ENCODE data around the gene ARID3C. TPM values are rescaled to one million over a fixed set of nuclear protein-coding genes. Genes with fewer than 3 reads are reported as not detected.

ARID3C gene
- polyA plus RNA-seq, 1 of the 3 experiments (the other 2 are of a cell fraction), result 0.08 TPM

DNA sequence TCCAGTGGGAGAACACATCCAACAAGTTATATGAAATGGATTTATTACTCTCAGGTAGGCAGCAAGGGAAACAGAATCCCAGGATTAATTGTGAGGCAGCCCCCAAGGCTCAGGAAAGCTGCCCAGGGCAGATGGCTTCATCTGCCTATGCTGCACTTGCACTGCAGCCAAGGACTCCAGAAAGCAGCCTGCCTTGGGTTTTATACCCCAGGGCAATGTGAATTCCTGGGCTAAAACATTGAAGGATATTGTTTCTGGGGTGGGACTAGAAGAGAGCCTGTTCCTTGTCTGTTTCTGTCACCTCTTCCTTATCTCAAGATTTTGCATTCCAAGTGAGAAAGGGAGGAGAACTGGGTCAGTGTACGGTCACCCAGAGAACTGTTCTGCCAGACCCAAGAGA is 42.4 kb upstream of the ARID3C start:
- Histone ChIP-seq H2AFZ (ENCODE audit: low read depth) (no peak overlapping the region), H3F3A (replicated peaks; ENCODE audit: insufficient read depth) (no peaks in the 10 kb centered on the region), H3K4me3 (ENCODE audit: low read depth in 2 of 2, low read length in 1 of 2) (no peak overlapping the region), H3K79me2 (ENCODE audit: insufficient read depth) (peaks cover 17% of the 10 kb centered on the region; the same call in 1 of the 2 replicates), H3K4me2 (no peak overlapping the region), H3K4me1 (ENCODE audit: control insufficient read depth in 1 of 2, insufficient read depth in 2 of 2, low read depth in 1 of 2, low read length in 1 of 2) (peaks cover 3% of the 10 kb centered on the region in 2 experiments; a peak in 2 of 4 replicates), H3K9me2 (no peaks in the 10 kb centered on the region), H3K27ac (ENCODE audit: low read depth in 2 of 2, low read length in 1 of 2) (no peak overlapping the region), H4K20me1 (ENCODE audit: insufficient read depth) (no peaks in the 10 kb centered on the region), H3K36me3 (replicated peaks in 1 of 2; ENCODE audit: control insufficient read depth in 1 of 2, insufficient read depth in 2 of 2, low read length in 1 of 2) (peaks cover 0 to 2% of the 10 kb centered on the region in 2 experiments), H3K9me3 (no peaks in the 10 kb centered on the region), H3K27me3 (ENCODE audit: insufficient read depth) (no peaks in the 10 kb centered on the region), H3K9ac (no peak overlapping the region)
- 100% methylated on average over 1 of the region's 1 CpG for WGBS (ENCODE audit: low lambda C conversion rate)
- TF ChIP-seq NFIC (IDR thresholded peaks at IDR 0.05; ENCODE audit: borderline replicate concordance), result no peak
- CTCF ChIA-PET, result interaction anchor here (1.4 kb wide), 2 partner anchors 16 to 37 kb away, joined by 3 read pairs; no protein-coding TSS in a partner anchor
- POLR2A ChIA-PET, result no interaction called here
- no peak for DNase-seq

DNA sequence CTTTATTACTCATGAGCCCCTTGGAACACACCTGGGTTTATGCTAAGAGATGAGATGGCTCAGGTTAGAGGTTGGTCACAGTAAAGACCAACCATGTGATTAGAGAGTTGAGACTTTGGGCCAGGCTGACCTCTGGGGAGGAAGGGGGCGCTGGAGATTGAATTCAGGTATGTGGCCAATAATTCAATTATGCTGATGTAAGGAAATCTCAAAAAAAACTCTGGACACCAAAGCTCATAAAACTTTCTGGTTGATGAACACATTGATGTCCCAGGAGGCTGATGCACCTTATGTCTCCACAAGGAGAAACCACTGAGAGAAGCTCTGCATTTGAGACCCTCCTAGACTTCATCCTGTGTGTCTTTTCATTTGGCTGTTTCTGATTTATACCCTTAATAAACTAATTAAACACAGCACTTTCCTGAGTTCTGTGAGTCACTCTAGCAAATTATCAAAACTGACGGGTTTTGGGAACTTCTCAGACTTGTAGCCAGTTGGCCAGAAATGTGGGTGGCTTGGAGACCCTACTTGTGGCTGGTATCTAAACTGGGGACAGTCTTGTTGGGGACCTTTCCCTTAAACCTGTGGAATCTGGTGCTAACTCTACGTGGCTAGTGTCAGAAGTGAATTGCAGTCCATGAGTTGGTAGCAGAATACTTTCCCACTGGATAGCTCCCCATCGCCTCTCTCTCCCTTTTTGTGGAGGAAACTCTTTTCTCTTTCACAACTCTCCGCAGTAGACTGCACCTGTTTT is 41.1 kb upstream of the ARID3C start:
- H4K20me1 ChIP-seq (ENCODE audit: insufficient read depth), result no peaks in the 10 kb centered on the region
- H3K79me2 ChIP-seq (ENCODE audit: insufficient read depth), result peaks cover 20% of the 10 kb centered on the region; the same call in 1 of the 2 replicates
- WGBS (ENCODE audit: low lambda C conversion rate), result 92% methylated on average over 5 of the region's 5 CpGs
- no peak overlapping the region for H2AFZ ChIP-seq (ENCODE audit: low read depth)
- no peak for TF ChIP-seq FOXM1 (IDR thresholded peaks at IDR 0.05; ENCODE audit: low read depth)
- no peak for TF ChIP-seq GABPA (IDR thresholded peaks at IDR 0.05; ENCODE audit: low read depth)
- no peak for TF ChIP-seq RAD21 (IDR thresholded peaks at IDR 0.05; ENCODE audit: low read length)
- TF ChIP-seq, protein P1, sequence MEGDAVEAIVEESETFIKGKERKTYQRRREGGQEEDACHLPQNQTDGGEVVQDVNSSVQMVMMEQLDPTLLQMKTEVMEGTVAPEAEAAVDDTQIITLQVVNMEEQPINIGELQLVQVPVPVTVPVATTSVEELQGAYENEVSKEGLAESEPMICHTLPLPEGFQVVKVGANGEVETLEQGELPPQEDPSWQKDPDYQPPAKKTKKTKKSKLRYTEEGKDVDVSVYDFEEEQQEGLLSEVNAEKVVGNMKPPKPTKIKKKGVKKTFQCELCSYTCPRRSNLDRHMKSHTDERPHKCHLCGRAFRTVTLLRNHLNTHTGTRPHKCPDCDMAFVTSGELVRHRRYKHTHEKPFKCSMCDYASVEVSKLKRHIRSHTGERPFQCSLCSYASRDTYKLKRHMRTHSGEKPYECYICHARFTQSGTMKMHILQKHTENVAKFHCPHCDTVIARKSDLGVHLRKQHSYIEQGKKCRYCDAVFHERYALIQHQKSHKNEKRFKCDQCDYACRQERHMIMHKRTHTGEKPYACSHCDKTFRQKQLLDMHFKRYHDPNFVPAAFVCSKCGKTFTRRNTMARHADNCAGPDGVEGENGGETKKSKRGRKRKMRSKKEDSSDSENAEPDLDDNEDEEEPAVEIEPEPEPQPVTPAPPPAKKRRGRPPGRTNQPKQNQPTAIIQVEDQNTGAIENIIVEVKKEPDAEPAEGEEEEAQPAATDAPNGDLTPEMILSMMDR (IDR thresholded peaks at IDR 0.05), result no peak
- no peak for TF ChIP-seq EZH2phosphoT487 (IDR thresholded peaks at IDR 0.05; ENCODE audit: borderline replicate concordance, low read depth)
- TF ChIP-seq, protein P2, sequence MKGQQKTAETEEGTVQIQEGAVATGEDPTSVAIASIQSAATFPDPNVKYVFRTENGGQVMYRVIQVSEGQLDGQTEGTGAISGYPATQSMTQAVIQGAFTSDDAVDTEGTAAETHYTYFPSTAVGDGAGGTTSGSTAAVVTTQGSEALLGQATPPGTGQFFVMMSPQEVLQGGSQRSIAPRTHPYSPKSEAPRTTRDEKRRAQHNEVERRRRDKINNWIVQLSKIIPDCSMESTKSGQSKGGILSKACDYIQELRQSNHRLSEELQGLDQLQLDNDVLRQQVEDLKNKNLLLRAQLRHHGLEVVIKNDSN (IDR thresholded peaks at IDR 0.05; ENCODE audit: borderline replicate concordance, low read depth), result no peak
- no peak for TF ChIP-seq CHD2 (IDR thresholded peaks at IDR 0.05; ENCODE audit: low read length, partially characterized antibody)
- no peak for TF ChIP-seq MEF2A (IDR thresholded peaks at IDR 0.05; ENCODE audit: borderline replicate concordance, low read depth)
- TF ChIP-seq EP300 (IDR thresholded peaks at IDR 0.05; ENCODE audit: borderline replicate concordance in 1 of 2, low read depth in 1 of 2, low read length in 1 of 2), result no peak
- no peak overlapping the region for H3K27ac ChIP-seq (ENCODE audit: low read depth in 2 of 2, low read length in 1 of 2)
- DNase-seq, result no peak
- H3F3A ChIP-seq (replicated peaks; ENCODE audit: insufficient read depth), result peaks cover 3% of the 10 kb centered on the region
- no peak overlapping the region for H3K4me2 ChIP-seq
- ChIA-PET CTCF (interaction anchor here (1.2 to 1.6 kb wide), 4 partner anchors 15 to 36 kb away, joined by 3 to 8 read pairs (median 4); no protein-coding TSS in a partner anchor), POLR2A (no interaction called here)
- peaks cover 3% of the 10 kb centered on the region in 2 experiments; a peak in 2 of 4 replicates for H3K4me1 ChIP-seq (ENCODE audit: control insufficient read depth in 1 of 2, insufficient read depth in 2 of 2, low read depth in 1 of 2, low read length in 1 of 2)
- peaks cover 0 to 2% of the 10 kb centered on the region in 2 experiments for H3K36me3 ChIP-seq (replicated peaks in 1 of 2; ENCODE audit: control insufficient read depth in 1 of 2, insufficient read depth in 2 of 2, low read length in 1 of 2)
- H3K9me3 ChIP-seq, result no peaks in the 10 kb centered on the region
- no peak overlapping the region for H3K4me3 ChIP-seq (ENCODE audit: low read depth in 2 of 2, low read length in 1 of 2)
- H3K27me3 ChIP-seq (ENCODE audit: insufficient read depth), result no peaks in the 10 kb centered on the region
- H3K9me2 ChIP-seq, result no peaks in the 10 kb centered on the region
- H3K9ac ChIP-seq, result no peak overlapping the region
